ENCODE results near the gene PNPO.

Gene PNPO

DNA sequence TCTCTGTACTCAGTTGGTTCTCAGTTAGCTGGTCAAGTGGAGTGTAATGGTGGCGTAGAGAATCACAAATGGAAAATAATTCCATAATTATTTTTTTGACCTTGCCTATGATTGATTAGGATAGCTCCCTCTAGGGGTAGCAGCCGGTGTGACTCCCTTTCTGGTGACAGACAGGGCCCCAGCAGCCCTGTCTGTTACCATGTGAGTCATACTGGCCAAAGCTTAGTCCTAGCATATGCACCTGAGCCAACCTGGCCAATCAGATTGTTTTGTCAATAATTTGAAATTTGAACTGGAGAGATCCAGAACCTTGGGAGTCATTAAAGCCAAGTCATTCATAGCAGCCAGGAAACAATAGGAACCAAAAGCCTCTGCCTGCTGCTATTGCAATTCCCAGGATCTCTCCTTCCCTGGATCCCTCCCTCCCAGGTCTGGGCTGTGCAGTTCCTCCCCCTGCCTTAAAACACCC lies 5.6 kb downstream of the PNPO start:
- Histone ChIP-seq H3K4me1 (ENCODE audit: low read length) (peaks cover 43% of the 10 kb centered on the region), H3K4me2 (ENCODE audit: low read length) (no peak overlapping the region), H3K9me3 (ENCODE audit: insufficient read depth, low read length) (no peaks in the 10 kb centered on the region), H3K79me2 (ENCODE audit: low read length) (peaks cover 20% of the 10 kb centered on the region), H3K4me3 (ENCODE audit: low read length) (no peak overlapping the region), H3K27ac (ENCODE audit: low read length) (no peak overlapping the region), H2AFZ (ENCODE audit: low read depth, low read length) (no peak overlapping the region), H3K27me3 (ENCODE audit: low read depth, low read length) (no peaks in the 10 kb centered on the region), H3K9ac (ENCODE audit: low read length) (no peak overlapping the region), H3K36me3 (replicated peaks; ENCODE audit: low read depth, low read length) (peaks cover 45% of the 10 kb centered on the region), H4K20me1 (ENCODE audit: insufficient read depth, low read length) (no peaks in the 10 kb centered on the region)
- TF ChIP-seq EZH2phosphoT487 (IDR thresholded peaks at IDR 0.05; ENCODE audit: low read depth) = no peak
- TF ChIP-seq, protein P1, sequence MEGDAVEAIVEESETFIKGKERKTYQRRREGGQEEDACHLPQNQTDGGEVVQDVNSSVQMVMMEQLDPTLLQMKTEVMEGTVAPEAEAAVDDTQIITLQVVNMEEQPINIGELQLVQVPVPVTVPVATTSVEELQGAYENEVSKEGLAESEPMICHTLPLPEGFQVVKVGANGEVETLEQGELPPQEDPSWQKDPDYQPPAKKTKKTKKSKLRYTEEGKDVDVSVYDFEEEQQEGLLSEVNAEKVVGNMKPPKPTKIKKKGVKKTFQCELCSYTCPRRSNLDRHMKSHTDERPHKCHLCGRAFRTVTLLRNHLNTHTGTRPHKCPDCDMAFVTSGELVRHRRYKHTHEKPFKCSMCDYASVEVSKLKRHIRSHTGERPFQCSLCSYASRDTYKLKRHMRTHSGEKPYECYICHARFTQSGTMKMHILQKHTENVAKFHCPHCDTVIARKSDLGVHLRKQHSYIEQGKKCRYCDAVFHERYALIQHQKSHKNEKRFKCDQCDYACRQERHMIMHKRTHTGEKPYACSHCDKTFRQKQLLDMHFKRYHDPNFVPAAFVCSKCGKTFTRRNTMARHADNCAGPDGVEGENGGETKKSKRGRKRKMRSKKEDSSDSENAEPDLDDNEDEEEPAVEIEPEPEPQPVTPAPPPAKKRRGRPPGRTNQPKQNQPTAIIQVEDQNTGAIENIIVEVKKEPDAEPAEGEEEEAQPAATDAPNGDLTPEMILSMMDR (IDR thresholded peaks at IDR 0.05; ENCODE audit: low read depth, low read length) = peak; percentile 82

DNA sequence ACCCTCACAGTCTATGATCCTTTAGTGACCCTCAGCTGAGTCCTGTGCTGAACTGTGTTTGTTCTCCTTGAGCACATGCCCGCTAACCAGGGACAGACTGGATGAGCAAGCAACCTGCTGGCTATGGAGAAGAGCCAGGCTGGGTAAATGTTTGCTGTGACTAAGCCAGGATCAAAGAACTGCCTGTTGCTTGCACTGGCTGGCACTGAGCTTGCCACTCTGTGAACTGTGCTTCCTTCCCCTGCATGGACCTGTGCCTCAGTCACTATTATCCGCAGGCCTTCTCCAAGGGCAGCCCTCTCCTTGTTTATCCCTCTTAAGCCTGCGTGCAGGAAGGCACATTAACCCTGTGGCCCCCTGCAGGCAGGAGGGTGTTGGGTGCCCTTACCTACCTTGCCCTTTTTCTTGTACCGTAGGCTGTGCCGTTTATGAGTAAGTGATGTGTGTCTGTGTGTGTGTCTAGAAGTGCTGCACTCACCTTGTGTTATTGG lies 7.4 kb downstream of the PNPO start:
- peak overlapping the region; percentile 87 for H3K4me2 ChIP-seq (ENCODE audit: low read length)
- no peaks in the 10 kb centered on the region for H3K9me3 ChIP-seq (ENCODE audit: insufficient read depth, low read length)
- H3K79me2 ChIP-seq (ENCODE audit: low read length) = peaks cover 2% of the 10 kb centered on the region
- no peaks in the 10 kb centered on the region for H3K27me3 ChIP-seq (ENCODE audit: low read depth, low read length)
- H3K27ac ChIP-seq (ENCODE audit: low read length) = peak overlapping the region; percentile 28
- H3K9ac ChIP-seq (ENCODE audit: low read length) = peak overlapping the region; percentile 37; the same call in 1 of the 2 replicates
- peaks cover 37% of the 10 kb centered on the region for H3K36me3 ChIP-seq (replicated peaks; ENCODE audit: low read depth, low read length)
- H2AFZ ChIP-seq (ENCODE audit: low read depth, low read length) = no peak overlapping the region
- H4K20me1 ChIP-seq (ENCODE audit: insufficient read depth, low read length) = no peaks in the 10 kb centered on the region
- H3K4me1 ChIP-seq (ENCODE audit: low read length) = peaks cover 37% of the 10 kb centered on the region
- H3K4me3 ChIP-seq (ENCODE audit: low read length) = peak overlapping the region; percentile 70
- TF ChIP-seq, protein P1 (IDR thresholded peaks at IDR 0.05; ENCODE audit: low read depth, low read length) = no peak
- no peak for TF ChIP-seq EZH2phosphoT487 (IDR thresholded peaks at IDR 0.05; ENCODE audit: low read depth)

DNA sequence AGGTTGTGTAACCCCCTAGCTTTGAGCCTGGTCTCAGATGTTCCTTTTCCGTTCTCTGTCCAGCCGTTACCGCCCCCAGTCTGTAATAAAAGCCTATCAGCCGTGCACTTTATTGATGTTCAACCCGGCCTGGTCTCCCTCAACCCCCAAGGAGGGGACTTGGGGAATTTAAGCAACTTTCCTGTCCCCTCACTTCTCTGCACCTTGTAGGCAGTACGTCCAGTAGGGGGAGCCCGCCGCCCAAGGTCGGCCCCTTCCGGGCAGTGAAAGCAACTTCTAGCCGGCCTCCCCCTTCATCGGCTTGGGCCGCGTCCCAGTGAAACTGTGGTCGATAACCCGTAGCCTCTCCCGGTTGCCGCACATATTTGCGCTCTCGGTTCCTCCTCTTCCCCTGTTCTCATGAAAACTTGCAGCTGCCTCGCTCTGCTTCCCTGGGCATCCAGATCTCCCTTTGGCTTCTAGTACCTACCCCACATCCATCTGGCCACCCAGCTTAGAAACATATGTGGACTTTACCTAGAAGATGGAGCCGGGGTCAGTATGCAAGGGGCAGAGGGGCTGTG lies 7.9 kb downstream of the PNPO start:
- Histone ChIP-seq H3K79me2 (ENCODE audit: low read length) (no peaks in the 10 kb centered on the region), H3K4me2 (ENCODE audit: low read length) (peak overlapping the region; percentile 87), H3K4me3 (ENCODE audit: low read length) (peak overlapping the region; percentile 70), H3K27ac (ENCODE audit: low read length) (peak overlapping the region; percentile 57), H4K20me1 (ENCODE audit: insufficient read depth, low read length) (no peaks in the 10 kb centered on the region), H2AFZ (ENCODE audit: low read depth, low read length) (no peak overlapping the region), H3K9ac (ENCODE audit: low read length) (peak overlapping the region; percentile 63), H3K4me1 (ENCODE audit: low read length) (peaks cover 37% of the 10 kb centered on the region), H3K9me3 (ENCODE audit: insufficient read depth, low read length) (no peaks in the 10 kb centered on the region), H3K27me3 (ENCODE audit: low read depth, low read length) (no peaks in the 10 kb centered on the region), H3K36me3 (replicated peaks; ENCODE audit: low read depth, low read length) (peaks cover 38% of the 10 kb centered on the region)
- TF ChIP-seq EZH2phosphoT487 (IDR thresholded peaks at IDR 0.05; ENCODE audit: low read depth) = no peak
- TF ChIP-seq, protein P1 (IDR thresholded peaks at IDR 0.05; ENCODE audit: low read depth, low read length) = peak; percentile 90

DNA sequence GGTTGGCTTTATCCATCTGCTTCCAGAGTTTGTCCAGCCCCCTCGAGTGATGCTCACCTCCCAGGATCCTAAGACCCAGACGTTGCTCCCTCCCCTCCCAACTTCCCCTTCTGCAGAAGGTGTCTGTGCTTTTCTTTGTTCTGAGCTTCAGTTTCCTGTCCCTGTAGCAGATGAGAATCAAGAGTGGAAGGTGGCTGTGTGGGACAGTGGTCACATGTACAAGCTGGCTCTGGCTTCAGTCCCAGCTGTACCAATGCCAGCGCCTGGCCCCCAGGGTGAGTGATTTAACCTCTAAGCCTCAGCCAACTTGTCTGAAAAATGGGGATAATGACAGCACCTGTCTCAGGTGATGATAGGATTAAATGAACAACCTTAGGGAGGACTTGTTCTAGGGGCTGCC lies 8.6 kb downstream of the PNPO start:
- Histone ChIP-seq H3K79me2 (ENCODE audit: low read length) (no peaks in the 10 kb centered on the region), H3K27me3 (ENCODE audit: low read depth, low read length) (no peaks in the 10 kb centered on the region), H4K20me1 (ENCODE audit: insufficient read depth, low read length) (no peaks in the 10 kb centered on the region), H3K4me2 (ENCODE audit: low read length) (peak overlapping the region; percentile 87), H3K9me3 (ENCODE audit: insufficient read depth, low read length) (no peaks in the 10 kb centered on the region), H3K27ac (ENCODE audit: low read length) (peak overlapping the region; percentile 57), H3K4me1 (ENCODE audit: low read length) (peaks cover 37% of the 10 kb centered on the region), H3K4me3 (ENCODE audit: low read length) (no peak overlapping the region), H3K36me3 (replicated peaks; ENCODE audit: low read depth, low read length) (peaks cover 36% of the 10 kb centered on the region), H2AFZ (ENCODE audit: low read depth, low read length) (no peak overlapping the region), H3K9ac (ENCODE audit: low read length) (peak overlapping the region; percentile 63; the same call in 1 of the 2 replicates)
- TF ChIP-seq EZH2phosphoT487 (IDR thresholded peaks at IDR 0.05; ENCODE audit: low read depth) = no peak
- TF ChIP-seq, protein P1 (IDR thresholded peaks at IDR 0.05; ENCODE audit: low read depth, low read length) = no peak
